Measurements from ENCODE around the gene DYNC2H1. TPM values are rescaled to one million over a fixed set of nuclear protein-coding genes. Genes with fewer than 3 reads are reported as not detected.

The DYNC2H1 gene
- total and polyA plus RNA-seq, 10 donors: 3.1 to 18.3 (median 10.6) TPM

- H3K27ac ChIP-seq: no peak overlapping the region
- no peaks in the 10 kb centered on the region for H3K9me3 ChIP-seq
- no peak overlapping the region for H3K4me3 ChIP-seq
- H3K4me1 ChIP-seq: no peaks in the 10 kb centered on the region
- no peak for DNase-seq
- no peaks in the 10 kb centered on the region for H3K36me3 ChIP-seq
- TF ChIP-seq CTCF (IDR thresholded peaks at IDR 0.05 in 8 of 11, conservative IDR thresholded peaks at IDR 0.05 in 3 of 11) (no peak), POLR2A (IDR thresholded peaks at IDR 0.05) (no peak), POLR2AphosphoS5 (IDR thresholded peaks at IDR 0.05) (no peak)
- intact Hi-C loops (cut with DNase I; ENCODE audit: low total_unique reads): no loop called here
- 88 to 95% (median 94%) methylated on average over 3 of the region's 3 CpGs for WGBS, 5 donors
- no peaks in the 10 kb centered on the region for H3K27me3 ChIP-seq (replicated peaks in 1 of 7)
These were observed 375.3 kb downstream of the DYNC2H1 start for GRCh38 chr11:103484545-103484944.

GRCh38 chr11:103486604-103487003, 377.4 kb downstream of the DYNC2H1 start:
- Histone ChIP-seq H3K9me3 (peaks cover 0 to 7% (median 0%) of the 10 kb centered on the region in 8 donors), H3K36me3 (no peaks in the 10 kb centered on the region), H3K4me1 (no peaks in the 10 kb centered on the region), H3K4me3 (no peak overlapping the region), H3K27me3 (replicated peaks in 1 of 7) (no peaks in the 10 kb centered on the region), H3K27ac (no peak overlapping the region)
- TF ChIP-seq POLR2AphosphoS5 (IDR thresholded peaks at IDR 0.05) (no peak), POLR2A (IDR thresholded peaks at IDR 0.05) (no peak), CTCF (IDR thresholded peaks at IDR 0.05 in 8 of 11, conservative IDR thresholded peaks at IDR 0.05 in 3 of 11) (no peak)
- WGBS, 5 donors: 89 to 94% (median 90%) methylated on average over 5 of the region's 5 CpGs
- intact Hi-C loops (cut with DNase I; ENCODE audit: low total_unique reads): loop anchor here (2.0 kb wide), 1 partner anchor 26 kb away; no protein-coding TSS in a partner anchor
- DNase-seq: no peak

GRCh38 chr11:103487113-103487512, 377.9 kb downstream of the DYNC2H1 start:
- Histone ChIP-seq H3K27ac (no peak overlapping the region), H3K4me1 (no peaks in the 10 kb centered on the region), H3K4me3 (no peak overlapping the region), H3K9me3 (peaks cover 0 to 7% (median 0%) of the 10 kb centered on the region in 8 donors), H3K27me3 (replicated peaks in 1 of 7) (no peaks in the 10 kb centered on the region), H3K36me3 (no peaks in the 10 kb centered on the region)
- intact Hi-C loops (cut with DNase I; ENCODE audit: low total_unique reads): loop anchor here (2.0 kb wide), 1 partner anchor 26 kb away; no protein-coding TSS in a partner anchor
- 93 to 95% (median 94%) methylated on average over 4 of the region's 4 CpGs for WGBS, 5 donors
- DNase-seq: no peak
- TF ChIP-seq POLR2AphosphoS5 (IDR thresholded peaks at IDR 0.05) (no peak), CTCF (IDR thresholded peaks at IDR 0.05 in 8 of 11, conservative IDR thresholded peaks at IDR 0.05 in 3 of 11) (no peak), POLR2A (IDR thresholded peaks at IDR 0.05) (no peak)

GRCh38 chr11:103488031-103488461, 378.8 kb downstream of the DYNC2H1 start:
- TF ChIP-seq CTCF (IDR thresholded peaks at IDR 0.05 in 8 of 11, conservative IDR thresholded peaks at IDR 0.05 in 3 of 11) (no peak), POLR2AphosphoS5 (IDR thresholded peaks at IDR 0.05) (no peak), POLR2A (IDR thresholded peaks at IDR 0.05) (no peak)
- Histone ChIP-seq H3K36me3 (no peaks in the 10 kb centered on the region), H3K9me3 (peaks cover 0 to 7% (median 0%) of the 10 kb centered on the region in 8 donors), H3K4me3 (no peak overlapping the region), H3K4me1 (no peaks in the 10 kb centered on the region), H3K27me3 (replicated peaks in 1 of 7) (no peaks in the 10 kb centered on the region), H3K27ac (no peak overlapping the region)
- no peak for DNase-seq
- intact Hi-C loops (cut with DNase I; ENCODE audit: low total_unique reads): no loop called here

All from spleen (tissue), 11 donors.